ENCODE results near the gene EMX1.

Gene EMX1

DNA sequence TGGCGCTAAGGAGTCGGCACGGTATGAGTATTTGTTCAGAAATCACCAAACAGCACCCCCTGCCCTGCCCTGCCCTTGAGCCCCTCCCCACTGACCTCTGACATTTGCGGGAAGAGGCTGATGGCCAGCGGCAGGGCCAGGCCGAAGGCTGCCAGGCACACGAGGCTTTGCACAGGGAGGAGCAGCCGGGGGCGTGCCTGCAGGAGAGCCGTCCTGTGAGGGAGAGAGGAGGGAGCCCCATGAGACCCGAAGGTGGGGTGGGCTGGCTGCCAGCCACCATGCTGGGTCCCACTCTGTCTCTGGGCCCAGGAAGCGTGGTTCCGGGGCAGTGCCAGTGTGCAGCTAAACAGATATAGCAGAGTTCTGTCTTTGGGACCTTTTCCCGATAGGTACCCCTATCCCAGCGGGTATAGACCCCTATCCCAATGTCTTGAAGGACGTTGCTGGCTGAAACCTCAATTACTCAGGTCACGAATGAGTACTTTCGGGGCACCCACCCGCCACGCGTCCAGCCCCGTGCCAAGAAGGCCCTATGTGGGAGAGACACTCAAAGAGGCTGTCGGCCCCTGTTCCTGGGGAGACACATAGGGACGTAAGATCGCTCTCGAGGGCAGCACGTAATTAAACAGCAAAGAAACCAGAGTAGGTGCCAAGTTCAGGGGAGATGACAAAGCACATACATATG is 43.9 kb downstream of the EMX1 start:
- DNase-seq: no peak

DNA sequence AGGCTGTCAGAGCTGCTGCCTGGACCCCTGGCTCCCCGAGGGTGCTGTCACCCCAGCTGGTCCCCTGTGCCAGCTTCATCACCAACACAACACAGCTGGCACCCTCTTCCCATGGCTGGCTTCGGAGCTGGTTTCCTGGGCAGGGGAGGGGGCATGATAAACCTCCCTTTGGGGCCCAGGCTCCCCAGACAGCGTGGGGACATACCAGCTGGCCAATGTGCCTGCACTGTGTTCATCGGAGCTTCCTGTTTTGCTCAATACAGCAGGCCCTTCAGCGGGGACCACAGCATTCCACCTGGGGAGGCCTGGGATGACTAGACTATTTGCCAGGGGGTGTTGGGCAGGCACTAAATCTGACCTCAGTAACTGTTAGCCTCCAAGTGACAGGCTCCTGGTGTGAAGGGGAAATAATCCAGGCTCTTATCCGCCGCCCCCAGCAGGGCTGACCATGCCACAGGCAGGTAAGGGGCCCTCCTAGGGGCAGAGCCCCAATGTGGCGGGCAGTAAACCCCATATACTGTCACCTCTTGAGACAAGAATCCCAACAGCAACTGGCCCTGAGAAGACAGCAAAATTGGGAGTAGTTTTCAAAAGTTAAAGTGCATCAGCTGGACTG is 44.6 kb downstream of the EMX1 start:
- DNase-seq: no peak

GRCh38 chr2:72962911-72963310 is 45.6 kb downstream of the EMX1 start:
- no peak for DNase-seq

DNA sequence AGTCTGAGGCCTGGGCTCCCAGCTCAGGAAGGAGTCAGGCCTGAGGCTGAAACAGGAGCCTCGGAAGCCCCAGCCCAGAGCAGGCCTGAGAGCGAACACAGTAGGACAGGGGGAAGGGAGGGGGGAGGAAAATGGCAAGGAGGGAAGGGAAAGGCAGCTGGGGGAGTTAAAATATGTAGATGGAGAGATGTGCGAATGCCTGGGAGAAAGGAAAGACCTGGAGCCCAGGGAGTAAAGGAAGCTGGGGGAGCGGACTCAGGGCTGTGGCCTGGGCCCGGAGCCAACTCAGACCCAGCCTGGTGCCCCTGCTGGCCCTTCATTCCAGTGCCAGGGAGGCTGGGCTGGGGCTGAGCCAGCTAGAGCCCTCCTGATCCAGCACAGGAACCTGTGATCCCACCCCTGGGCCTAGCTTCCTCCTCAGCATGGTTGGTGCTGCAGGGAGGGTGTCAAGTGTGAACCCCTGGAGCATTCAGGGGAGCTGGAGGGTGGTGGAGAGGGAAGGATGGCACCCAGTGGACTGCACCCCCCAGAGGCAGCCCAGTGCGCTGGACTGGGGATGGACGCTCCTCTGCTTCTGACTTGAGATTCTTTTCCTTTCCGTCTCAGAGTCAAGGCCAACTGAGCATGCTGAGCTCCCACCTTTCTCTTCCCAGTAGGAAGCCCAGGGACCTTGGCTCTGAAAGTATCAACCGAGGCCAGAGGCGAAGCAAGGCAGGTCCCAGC is 46.3 kb downstream of the EMX1 start:
- DNase-seq: no peak

GRCh38 chr2:72964146-72964525 is 46.8 kb downstream of the EMX1 start:
- DNase-seq: no peak

- DNase-seq: no peak
These were observed 47.7 kb downstream of the EMX1 start for GRCh38 chr2:72965016-72965415.

- no peak for DNase-seq
These were observed 48.6 kb downstream of the EMX1 start for GRCh38 chr2:72965770-72966450.

DNA sequence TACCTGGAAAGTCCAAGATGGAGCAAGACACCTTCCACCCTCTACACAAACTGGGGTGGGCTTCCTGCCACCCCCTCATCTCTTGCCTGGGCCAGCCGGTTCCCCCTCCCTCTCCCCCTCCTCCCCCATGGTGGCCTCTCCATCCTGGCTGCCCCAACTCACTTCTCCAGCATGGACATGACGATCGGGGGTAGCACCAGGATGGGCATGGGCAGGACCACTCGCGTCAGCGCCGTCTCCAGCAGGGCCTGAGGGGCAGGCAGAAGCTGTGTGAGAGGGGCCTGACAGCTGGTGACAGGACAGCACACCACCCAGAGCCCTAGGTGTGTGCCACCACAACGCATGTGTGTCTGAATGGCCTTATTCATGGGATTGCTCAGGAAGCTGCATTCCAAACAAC is 51.0 kb downstream of the EMX1 start:
- no peak for DNase-seq

- no peak for DNase-seq
These were observed 52.4 kb downstream of the EMX1 start for GRCh38 chr2:72969706-72970105.

DNA sequence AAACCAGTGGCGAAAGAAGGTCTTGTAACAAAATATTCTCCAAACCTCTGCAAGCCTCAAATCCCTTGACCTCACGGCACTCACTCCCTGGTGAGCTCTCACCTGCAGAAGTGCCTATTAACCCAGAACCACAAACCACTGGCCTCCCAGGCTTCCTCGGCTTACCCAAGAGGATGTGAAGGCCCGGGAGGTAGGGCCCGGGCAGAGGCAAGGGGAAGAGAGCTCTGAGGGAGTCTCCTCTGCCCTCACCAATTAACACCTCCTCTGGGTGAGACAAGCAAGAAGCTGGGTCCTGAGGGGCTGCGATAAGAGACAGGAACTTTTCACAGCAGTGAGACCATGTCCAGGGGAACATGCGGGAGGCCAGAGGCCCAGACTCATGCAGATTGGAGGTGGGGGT is 53.7 kb downstream of the EMX1 start:
- no peak for DNase-seq

- DNase-seq: no peak
These were observed 55.2 kb downstream of the EMX1 start for GRCh38 chr2:72972352-72973136.

- no peak for DNase-seq
These were observed 55.8 kb downstream of the EMX1 start for GRCh38 chr2:72973137-72973535.

GRCh38 chr2:72973566-72974435 is 56.5 kb downstream of the EMX1 start:
- DNase-seq: peak; percentile 51

GRCh38 chr2:72974436-72974754 is 57.1 kb downstream of the EMX1 start:
- no peak for DNase-seq

DNA sequence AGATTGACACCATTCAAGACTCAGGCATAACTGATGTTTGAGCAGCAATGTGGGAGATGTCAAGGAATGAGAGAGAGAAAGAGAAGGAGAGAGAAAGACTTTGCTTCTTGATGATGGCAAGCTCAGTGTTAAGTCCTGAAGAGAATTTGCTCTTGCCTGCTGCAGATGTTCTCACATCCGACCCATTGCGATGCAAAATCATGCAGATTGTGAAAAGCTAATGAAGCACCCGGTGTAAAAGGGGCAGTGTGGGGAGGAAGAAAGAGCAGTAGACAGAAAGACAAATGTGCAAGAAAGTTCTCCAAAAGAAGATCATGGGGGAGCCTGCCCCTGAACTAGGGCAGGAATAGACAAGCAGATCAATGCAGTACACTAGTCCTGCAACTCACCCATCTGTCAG is 57.7 kb downstream of the EMX1 start:
- DNase-seq: no peak

- no peak for DNase-seq
These were observed 62.6 kb downstream of the EMX1 start for GRCh38 chr2:72979896-72980295.

DNA sequence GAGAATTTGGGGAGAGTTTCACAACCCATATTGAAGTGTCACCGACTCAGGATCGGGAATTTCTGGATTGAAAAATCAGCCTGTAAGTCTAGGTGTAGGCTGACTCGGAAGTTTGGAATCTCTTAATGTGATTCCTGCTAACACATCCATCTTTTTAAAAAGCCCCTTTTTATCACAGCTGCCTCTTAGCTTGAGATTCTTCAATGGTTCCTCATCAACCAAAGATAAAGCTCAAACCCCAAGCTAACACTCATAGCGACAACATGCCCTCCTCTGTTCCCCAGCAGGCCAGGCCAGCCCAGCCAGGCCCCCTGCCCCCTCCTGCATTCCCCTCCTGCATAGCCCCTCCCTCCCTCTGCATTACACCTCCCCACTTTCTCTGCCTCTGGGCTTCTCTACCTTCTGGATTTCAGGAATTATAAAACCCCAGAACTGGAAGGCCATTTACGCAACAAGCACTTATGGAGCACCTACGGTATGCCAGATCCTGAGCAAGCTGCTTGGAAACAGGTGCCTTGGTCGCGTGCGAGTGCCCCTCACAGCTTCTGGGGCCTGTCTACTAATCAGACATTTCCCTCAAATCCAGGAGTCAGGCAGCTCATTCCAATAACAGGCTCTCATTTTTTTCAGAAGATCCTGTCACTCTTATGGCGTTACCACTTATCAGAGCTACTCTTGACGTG is 63.4 kb downstream of the EMX1 start:
- peak; percentile 54 for DNase-seq

DNA sequence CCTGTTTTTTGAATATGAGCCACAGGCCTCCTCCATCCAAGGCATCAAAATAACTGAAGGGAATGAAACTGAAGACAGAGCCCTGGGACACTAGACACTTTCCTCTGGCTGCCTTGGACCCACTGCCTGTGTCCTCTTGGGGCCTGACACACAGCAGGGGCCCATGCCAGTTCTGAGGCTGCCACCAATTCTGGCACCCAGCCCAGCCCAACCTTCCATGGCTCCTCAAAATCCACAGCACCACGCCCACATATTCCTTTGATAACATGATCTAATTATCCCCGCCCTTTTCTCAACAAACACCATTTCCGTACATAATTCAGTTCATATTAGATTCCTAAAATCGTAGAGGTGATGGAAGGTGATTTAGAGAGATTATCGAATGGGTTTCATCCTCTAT is 64.2 kb downstream of the EMX1 start:
- no peak for DNase-seq

DNA sequence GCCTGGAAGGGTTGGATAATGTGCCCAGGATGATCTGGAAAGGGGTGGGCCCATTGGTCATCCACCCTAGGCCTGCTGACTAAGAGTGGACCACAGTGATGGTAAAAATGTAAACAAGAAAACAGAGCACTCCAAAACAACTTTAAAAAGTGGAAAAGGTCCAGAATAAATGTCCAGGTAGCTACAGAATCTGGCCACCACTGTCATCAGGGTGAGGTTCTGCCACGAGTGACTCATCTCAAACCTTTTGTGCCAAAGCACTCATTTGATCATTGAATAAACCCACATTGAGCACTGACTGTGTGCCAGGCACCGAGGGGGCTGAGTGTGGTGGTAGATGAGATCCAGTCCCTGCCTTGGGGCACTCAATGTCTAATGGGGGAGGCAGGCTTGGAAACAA is 64.9 kb downstream of the EMX1 start:
- DNase-seq: no peak

DNA sequence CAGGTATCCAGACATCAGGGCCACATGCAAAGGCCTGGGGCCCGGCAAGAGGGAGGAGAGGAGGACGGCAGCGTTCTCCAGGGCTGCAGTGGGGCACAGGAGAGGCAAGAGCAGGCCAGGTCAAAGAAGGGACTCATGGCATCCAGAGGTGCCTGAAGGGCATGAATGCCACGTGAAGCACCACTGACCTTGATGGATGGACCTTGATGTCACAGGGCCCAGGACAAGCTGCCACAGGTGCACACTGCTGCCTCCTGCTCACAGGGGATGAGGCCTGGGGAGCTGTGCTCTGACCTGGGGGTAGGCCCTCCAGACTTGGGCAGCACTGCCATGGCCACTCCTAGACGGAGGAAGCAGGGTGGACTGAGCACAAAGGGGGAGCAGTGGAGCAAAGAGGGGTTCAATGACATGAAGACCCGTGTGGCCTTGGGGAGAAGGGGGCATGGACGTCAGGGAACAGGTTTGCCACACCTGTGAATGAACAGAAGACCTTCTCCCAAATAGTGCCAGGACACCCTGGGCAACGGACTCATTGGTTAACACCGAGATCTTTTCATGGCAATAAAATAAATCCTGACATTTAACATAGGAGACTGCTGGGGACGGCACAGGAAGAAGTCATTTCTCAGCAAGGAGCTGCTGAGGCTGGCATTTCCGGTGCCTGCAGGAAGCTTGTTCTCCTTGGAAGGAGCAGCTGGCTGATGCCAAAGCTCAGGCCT is 65.6 kb downstream of the EMX1 start:
- DNase-seq: no peak

Measured in EL (cell line).